H9 (cell line): ENCODE data around the gene KCNRG. TPM values are rescaled to one million over a fixed set of nuclear protein-coding genes. Genes with fewer than 3 reads are reported as not detected.

ENCODE experiments used
- DNase-seq: peaks from one replicate; pipeline ENCODE4 v3.0.0-alpha.2; 2017
- H2AFZ ChIP-seq: one replicate; pipeline ENCODE4 v1.6.1; 2013; ENCODE audit warnings: mild to moderate bottlenecking, low read length, control low read depth, moderate library complexity
- H2AK5ac ChIP-seq: 2 replicates; pipeline ENCODE4 v1.6.1; 2013; ENCODE audit warnings: low read length, control low read depth, mixed read lengths; ENCODE audit not compliant: insufficient read length
- H2BK120ac ChIP-seq: one replicate; pipeline ENCODE4 v1.6.1; 2013; ENCODE audit warnings: low read depth, mild to moderate bottlenecking, low read length, control low read depth, inconsistent platforms; ENCODE audit not compliant: poor library complexity, severe bottlenecking
- H2BK12ac ChIP-seq: 2 replicates; pipeline ENCODE4 v1.6.1; 2013; ENCODE audit warnings: low read length, control low read depth, mixed read lengths, low read depth; ENCODE audit not compliant: insufficient read length
- H2BK15ac ChIP-seq: 2 replicates; pipeline ENCODE4 v1.6.1; 2013; ENCODE audit warnings: low read depth, low read length, control low read depth
- H2BK20ac ChIP-seq: one replicate; pipeline ENCODE4 v1.6.1; 2013; ENCODE audit warnings: low read depth, mild to moderate bottlenecking, low read length, control low read depth, inconsistent platforms; ENCODE audit not compliant: poor library complexity, severe bottlenecking
- H2BK5ac ChIP-seq: 2 replicates; pipeline ENCODE4 v1.6.1; 2013; ENCODE audit warnings: low read length, control low read depth, mixed read lengths; ENCODE audit not compliant: insufficient read length
- H3K14ac ChIP-seq: 2 replicates; pipeline ENCODE4 v1.6.1; 2013; ENCODE audit warnings: low read length, control low read depth; ENCODE audit not compliant: insufficient read depth
- H3K18ac ChIP-seq: 2 replicates; pipeline ENCODE4 v1.6.1; 2013; ENCODE audit warnings: low read depth, mild to moderate bottlenecking, mixed read lengths, low read length, control low read depth; ENCODE audit not compliant: insufficient read length
- H3K23ac ChIP-seq: 2 replicates; pipeline ENCODE4 v1.6.1; 2013; ENCODE audit warnings: low read length, control low read depth, mixed read lengths, low read depth; ENCODE audit not compliant: insufficient read length
- H3K23me2 ChIP-seq: 2 replicates; pipeline ENCODE4 v1.6.1; 2013; ENCODE audit warnings: low read depth, mild to moderate bottlenecking, mixed read lengths, low read length, control low read depth; ENCODE audit not compliant: insufficient read length, poor library complexity, severe bottlenecking
- H3K27ac ChIP-seq: 2 replicates; pipeline ENCODE4 v1.5.1; 2013; ENCODE audit warnings: low read length, control low read depth, mixed read lengths, low read depth; ENCODE audit not compliant: insufficient read length
- H3K27me3 ChIP-seq: 2 replicates; pipeline ENCODE4 v1.6.1; 2013; ENCODE audit warnings: low read length, control low read depth, inconsistent platforms; ENCODE audit not compliant: insufficient read depth
- H3K4ac ChIP-seq: 2 replicates; pipeline ENCODE4 v1.6.1; 2013; ENCODE audit warnings: low read depth, mild to moderate bottlenecking, control low read depth, inconsistent platforms, low read length, moderate library complexity
- H3K4me1 ChIP-seq: 2 replicates; pipeline ENCODE4 v1.6.1; 2013; ENCODE audit warnings: low read length, control low read depth, inconsistent platforms; ENCODE audit not compliant: insufficient read depth
- H3K4me2 ChIP-seq: 2 replicates; pipeline ENCODE4 v1.6.1; 2013; ENCODE audit warnings: low read length, control low read depth, mixed read lengths; ENCODE audit not compliant: insufficient read length, insufficient read depth
- H3K56ac ChIP-seq: 2 replicates; pipeline ENCODE4 v1.6.1; 2013; ENCODE audit warnings: low read depth, mild to moderate bottlenecking, mixed read lengths, low read length, control low read depth; ENCODE audit not compliant: insufficient read length
- H3K79me1 ChIP-seq: 2 replicates; pipeline ENCODE4 v1.6.1; 2013; ENCODE audit warnings: low read depth, mild to moderate bottlenecking, moderate library complexity, low read length, control low read depth, inconsistent platforms; ENCODE audit not compliant: insufficient read depth, poor library complexity, severe bottlenecking
- H3K79me2 ChIP-seq: 2 replicates; pipeline ENCODE4 v1.6.1; 2013; ENCODE audit warnings: low read length, control low read depth, inconsistent platforms; ENCODE audit not compliant: insufficient read depth
- H3K9ac ChIP-seq: 2 replicates; pipeline ENCODE4 v1.6.1; 2013; ENCODE audit warnings: low read length, control low read depth, mixed read lengths; ENCODE audit not compliant: insufficient read length; ENCODE audit errors: extremely low read depth
- H3K9me3 ChIP-seq: one replicate; pipeline ENCODE4 v1.6.1; 2013; ENCODE audit warnings: low read depth, low read length, inconsistent platforms; ENCODE audit not compliant: control insufficient read depth
- H3T11ph ChIP-seq: one replicate; pipeline ENCODE4 v1.6.1; 2013; ENCODE audit warnings: mild to moderate bottlenecking, low read length, control low read depth, inconsistent platforms
- H4K20me1 ChIP-seq: one replicate; pipeline ENCODE4 v1.6.1; 2013; ENCODE audit not compliant: control insufficient read depth, insufficient read length, insufficient read depth
- H4K5ac ChIP-seq: 2 replicates; pipeline ENCODE4 v1.6.1; 2013; ENCODE audit warnings: low read depth, mild to moderate bottlenecking, mixed read lengths, low read length, control low read depth; ENCODE audit not compliant: insufficient read length
- H4K8ac ChIP-seq: replicated peaks from 2 replicates; pipeline ENCODE4 v1.6.1; 2013; ENCODE audit warnings: low read length, control low read depth, mixed read lengths, low read depth; ENCODE audit not compliant: insufficient read length
- H4K91ac ChIP-seq: 2 replicates; pipeline ENCODE4 v1.6.1; 2013; ENCODE audit warnings: low read depth, mild to moderate bottlenecking, moderate library complexity, mixed read lengths, low read length, control low read depth; ENCODE audit not compliant: insufficient read length
- H3K27ac Mint-ChIP-seq, 3 experiments: 2 replicates in 2 of 3; 3 replicates in 1 of 3; pipeline ENCODE4 v1.8.0; 2020 to 2021; ENCODE audit warnings: mixed read lengths in 3 of 3, mild to moderate bottlenecking in 1 of 3, moderate library complexity in 1 of 3
- H3K27me3 Mint-ChIP-seq: 2 replicates; pipeline ENCODE4 v1.8.0; 2021; ENCODE audit warnings: low read depth, mild to moderate bottlenecking, moderate library complexity, mixed read lengths
- H3K36me3 Mint-ChIP-seq, 3 experiments: 2 replicates in 2 of 3; 3 replicates in 1 of 3; pipeline ENCODE4 v1.8.0; 2020 to 2021; ENCODE audit warnings: low read depth in 3 of 3, mixed read lengths in 3 of 3; ENCODE audit not compliant: insufficient read depth in 1 of 3
- H3K4me1 Mint-ChIP-seq, 2 experiments: 2 replicates each; pipeline ENCODE4 v1.8.0; 2020; ENCODE audit warnings: mixed read lengths in 2 of 2
- H3K4me3 Mint-ChIP-seq, 2 experiments: 2 replicates in 1 of 2; 3 replicates in 1 of 2; pipeline ENCODE4 v1.8.0; 2020 to 2021; ENCODE audit warnings: mild to moderate bottlenecking in 2 of 2, mixed read lengths in 2 of 2, moderate library complexity in 1 of 2
- H3K9me3 Mint-ChIP-seq, 2 experiments: 2 replicates in 1 of 2; 3 replicates in 1 of 2; pipeline ENCODE4 v1.8.0; 2020; ENCODE audit warnings: mild to moderate bottlenecking in 2 of 2, mixed read lengths in 2 of 2, moderate library complexity in 1 of 2
- WGBS: extraction: QIAGEN DNeasy Blood & Tissue Kit; methylation state at CpG from one replicate; pipeline ENCODE4 v1.1.7; 2013; ENCODE audit warnings: missing lambda C conversion rate, low lambda C conversion rate, mixed read lengths; ENCODE audit not compliant: insufficient read length; ENCODE audit errors: extremely low coverage; 5-methylcytosine and 5-hydroxymethylcytosine counted together
- total RNA-seq: library from RNA; stranded (reverse); gene quantifications from 2 replicates; pipeline ENCODE4 v1.2.1, GENCODE V29; 2021
- TF ChIP-seq, protein P1 (sequence below): fragments of 200-600 bp; sonication (generic); conservative IDR thresholded peaks from 3 replicates; pipeline ENCODE4 v1.8.0; 2021; ENCODE audit warnings: antibody characterized with exemption, mild to moderate bottlenecking

Gene KCNRG
- total RNA-seq, 1 experiment from 2014 or later, result 0.74 TPM

DNA sequence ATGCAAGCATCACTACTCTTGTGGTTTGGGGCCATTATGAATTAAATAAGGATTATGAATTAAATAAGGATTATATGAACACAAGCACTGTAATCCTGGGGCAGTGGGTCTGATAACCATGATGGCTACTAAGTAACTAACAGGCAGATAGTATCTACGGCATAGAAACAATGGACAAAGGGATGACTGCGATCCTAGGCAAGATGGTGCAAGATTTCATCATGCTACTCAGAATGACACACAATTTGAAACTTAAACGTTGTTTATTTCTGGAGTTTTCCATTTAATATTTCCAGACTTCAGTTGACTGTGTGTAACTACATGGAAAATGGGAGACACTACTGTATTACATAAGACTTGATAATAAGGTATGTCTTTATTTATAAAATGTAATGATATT, 15.1 kb downstream of the KCNRG start:
- Mint-ChIP-seq H3K4me3 (no peak overlapping the region), H3K27ac (no peak overlapping the region), H3K4me1 (peaks cover 0 to 4% of the 10 kb centered on the region in 2 experiments; a peak in 1 of 4 replicates), H3K27me3 (no peaks in the 10 kb centered on the region), H3K9me3 (no peaks in the 10 kb centered on the region), H3K36me3 (no peaks in the 10 kb centered on the region)
- Histone ChIP-seq H2BK20ac (no peak overlapping the region), H3K9me3 (no peaks in the 10 kb centered on the region), H3K4ac (no peak overlapping the region), H3K18ac (no peak overlapping the region), H3K56ac (no peak overlapping the region), H3K79me2 (no peaks in the 10 kb centered on the region), H3K9ac (no peak overlapping the region), H3K27ac (no peak overlapping the region), H3K23me2 (no peaks in the 10 kb centered on the region), H2BK15ac (no peak overlapping the region), H3K4me1 (no peaks in the 10 kb centered on the region), H3K27me3 (no peaks in the 10 kb centered on the region), H3T11ph (no peak overlapping the region), H4K91ac (no peak overlapping the region), H4K20me1 (no peaks in the 10 kb centered on the region), H3K14ac (no peak overlapping the region), H3K23ac (no peak overlapping the region), H2BK5ac (no peak overlapping the region), H2BK12ac (no peak overlapping the region), H3K4me2 (no peak overlapping the region), H2BK120ac (no peak overlapping the region), H4K8ac (no peak overlapping the region), H4K5ac (no peak overlapping the region), H3K79me1 (no peaks in the 10 kb centered on the region), H2AK5ac (no peak overlapping the region), H2AFZ (no peak overlapping the region)
- TF ChIP-seq, protein P1, sequence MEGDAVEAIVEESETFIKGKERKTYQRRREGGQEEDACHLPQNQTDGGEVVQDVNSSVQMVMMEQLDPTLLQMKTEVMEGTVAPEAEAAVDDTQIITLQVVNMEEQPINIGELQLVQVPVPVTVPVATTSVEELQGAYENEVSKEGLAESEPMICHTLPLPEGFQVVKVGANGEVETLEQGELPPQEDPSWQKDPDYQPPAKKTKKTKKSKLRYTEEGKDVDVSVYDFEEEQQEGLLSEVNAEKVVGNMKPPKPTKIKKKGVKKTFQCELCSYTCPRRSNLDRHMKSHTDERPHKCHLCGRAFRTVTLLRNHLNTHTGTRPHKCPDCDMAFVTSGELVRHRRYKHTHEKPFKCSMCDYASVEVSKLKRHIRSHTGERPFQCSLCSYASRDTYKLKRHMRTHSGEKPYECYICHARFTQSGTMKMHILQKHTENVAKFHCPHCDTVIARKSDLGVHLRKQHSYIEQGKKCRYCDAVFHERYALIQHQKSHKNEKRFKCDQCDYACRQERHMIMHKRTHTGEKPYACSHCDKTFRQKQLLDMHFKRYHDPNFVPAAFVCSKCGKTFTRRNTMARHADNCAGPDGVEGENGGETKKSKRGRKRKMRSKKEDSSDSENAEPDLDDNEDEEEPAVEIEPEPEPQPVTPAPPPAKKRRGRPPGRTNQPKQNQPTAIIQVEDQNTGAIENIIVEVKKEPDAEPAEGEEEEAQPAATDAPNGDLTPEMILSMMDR, result no peak
- DNase-seq, result no peak
- WGBS, result no CpG with 5 or more reads among the region's 3 CpGs
